WTC11 (cell line): ENCODE measurements around the gene MEGF11.

Source experiments
- TCF7 ChIP-seq: sonication (generic); formaldehyde crosslinking; IDR thresholded peaks from 2 replicates; pipeline ENCODE4 v1.8.0; 2022; ENCODE audit warnings: mild to moderate bottlenecking, low read depth, missing genetic modification reagents, moderate library complexity
- ZNF416 ChIP-seq: fragments of 250-450 bp; sonication (Bioruptor Pico); IDR thresholded peaks from 2 replicates; pipeline ENCODE4 v1.9.0; 2021; ENCODE audit warnings: mild to moderate bottlenecking, inconsistent platforms
- TF ChIP-seq, protein P1 (sequence below): fragments of 200-600 bp; IDR thresholded peaks from 2 replicates; pipeline ENCODE4 v1.8.0; 2022; ENCODE audit warnings: antibody characterized with exemption
- TF ChIP-seq, protein P2 (sequence below): sonication (generic); formaldehyde crosslinking; IDR thresholded peaks from 2 replicates; pipeline ENCODE4 v1.8.1; 2023; ENCODE audit warnings: mild to moderate bottlenecking, missing genetic modification reagents, moderate library complexity

DNA sequence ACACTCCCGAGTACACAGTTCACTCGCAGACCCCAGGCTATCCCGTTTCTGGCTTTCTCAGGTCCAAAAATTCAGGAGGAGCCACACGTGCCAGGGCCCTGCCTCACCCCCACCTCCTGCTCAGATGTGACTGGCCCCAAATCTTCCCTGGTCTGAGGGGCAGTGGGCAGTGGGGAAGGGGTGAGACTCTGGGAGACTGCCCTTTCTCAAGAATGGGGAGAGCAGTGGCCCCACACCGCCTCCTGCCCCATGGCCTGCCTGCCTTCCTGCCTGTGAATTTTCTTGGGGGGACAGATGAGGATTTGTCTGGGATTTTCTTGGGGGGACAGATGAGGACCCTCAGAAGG, 174.6 kb downstream of the MEGF11 start:
- TF ChIP-seq, protein P1, sequence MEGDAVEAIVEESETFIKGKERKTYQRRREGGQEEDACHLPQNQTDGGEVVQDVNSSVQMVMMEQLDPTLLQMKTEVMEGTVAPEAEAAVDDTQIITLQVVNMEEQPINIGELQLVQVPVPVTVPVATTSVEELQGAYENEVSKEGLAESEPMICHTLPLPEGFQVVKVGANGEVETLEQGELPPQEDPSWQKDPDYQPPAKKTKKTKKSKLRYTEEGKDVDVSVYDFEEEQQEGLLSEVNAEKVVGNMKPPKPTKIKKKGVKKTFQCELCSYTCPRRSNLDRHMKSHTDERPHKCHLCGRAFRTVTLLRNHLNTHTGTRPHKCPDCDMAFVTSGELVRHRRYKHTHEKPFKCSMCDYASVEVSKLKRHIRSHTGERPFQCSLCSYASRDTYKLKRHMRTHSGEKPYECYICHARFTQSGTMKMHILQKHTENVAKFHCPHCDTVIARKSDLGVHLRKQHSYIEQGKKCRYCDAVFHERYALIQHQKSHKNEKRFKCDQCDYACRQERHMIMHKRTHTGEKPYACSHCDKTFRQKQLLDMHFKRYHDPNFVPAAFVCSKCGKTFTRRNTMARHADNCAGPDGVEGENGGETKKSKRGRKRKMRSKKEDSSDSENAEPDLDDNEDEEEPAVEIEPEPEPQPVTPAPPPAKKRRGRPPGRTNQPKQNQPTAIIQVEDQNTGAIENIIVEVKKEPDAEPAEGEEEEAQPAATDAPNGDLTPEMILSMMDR = no peak
- TF ChIP-seq TCF7 (CRISPR knock-in tag) (no peak), ZNF416 (no peak)
- TF ChIP-seq, protein P2, sequence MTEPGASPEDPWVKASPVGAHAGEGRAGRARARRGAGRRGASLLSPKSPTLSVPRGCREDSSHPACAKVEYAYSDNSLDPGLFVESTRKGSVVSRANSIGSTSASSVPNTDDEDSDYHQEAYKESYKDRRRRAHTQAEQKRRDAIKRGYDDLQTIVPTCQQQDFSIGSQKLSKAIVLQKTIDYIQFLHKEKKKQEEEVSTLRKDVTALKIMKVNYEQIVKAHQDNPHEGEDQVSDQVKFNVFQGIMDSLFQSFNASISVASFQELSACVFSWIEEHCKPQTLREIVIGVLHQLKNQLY (CRISPR knock-in tag) = no peak
